Measurements from ENCODE around the gene GIPC2. TPM values are rescaled to one million over a fixed set of nuclear protein-coding genes. Genes with fewer than 3 reads are reported as not detected.

The GIPC2 gene
- total and polyA plus RNA-seq, 9 donors = 1.8 to 5.7 (median 3.0) TPM

GRCh38 chr1:78096976-78097375 is 51.2 kb downstream of the GIPC2 start:
- Histone ChIP-seq H3K27me3 (no peaks in the 10 kb centered on the region), H3K27ac (no peak overlapping the region), H3K4me3 (no peak overlapping the region), H3K9me3 (no peaks in the 10 kb centered on the region), H3K4me1 (ENCODE audit: insufficient read depth) (peaks cover 1% of the 10 kb centered on the region), H3K36me3 (no peaks in the 10 kb centered on the region)
- intact Hi-C loops (cut with DNase I) = no loop called here
- no peak for DNase-seq
- TF ChIP-seq POLR2A (IDR thresholded peaks at IDR 0.05) (no peak), CTCF (IDR thresholded peaks at IDR 0.05) (no peak), EP300 (IDR thresholded peaks at IDR 0.05) (no peak)
- WGBS, 3 donors = 14 to 44% (median 24%) methylated on average over 1 of the region's 1 CpG

- Histone ChIP-seq H3K36me3 (no peaks in the 10 kb centered on the region), H3K9me3 (no peaks in the 10 kb centered on the region), H3K4me1 (ENCODE audit: insufficient read depth) (peaks cover 1% of the 10 kb centered on the region), H3K4me3 (no peak overlapping the region), H3K27me3 (no peaks in the 10 kb centered on the region), H3K27ac (no peak overlapping the region)
- intact Hi-C loops (cut with DNase I) = no loop called here
- 83 to 95% (median 94%) methylated on average over 2 of the region's 2 CpGs for WGBS, 3 donors
- TF ChIP-seq POLR2A (IDR thresholded peaks at IDR 0.05) (no peak), EP300 (IDR thresholded peaks at IDR 0.05) (no peak), CTCF (IDR thresholded peaks at IDR 0.05) (no peak)
- no peak for DNase-seq
These were observed 55.3 kb downstream of the GIPC2 start for GRCh38 chr1:78101051-78101450.

- Histone ChIP-seq H3K36me3 (no peaks in the 10 kb centered on the region), H3K27me3 (no peaks in the 10 kb centered on the region), H3K4me3 (no peak overlapping the region), H3K27ac (no peak overlapping the region), H3K9me3 (no peaks in the 10 kb centered on the region), H3K4me1 (ENCODE audit: insufficient read depth) (peaks cover 1% of the 10 kb centered on the region)
- no peak for TF ChIP-seq POLR2A (IDR thresholded peaks at IDR 0.05)
- TF ChIP-seq EP300 (IDR thresholded peaks at IDR 0.05) = no peak
- TF ChIP-seq CTCF (IDR thresholded peaks at IDR 0.05) = no peak
- intact Hi-C loops (cut with DNase I) = no loop called here
- 23 to 37% (median 24%) methylated on average over 2 of the region's 2 CpGs for WGBS, 3 donors
- peak in 2 of 5 donors; percentile 19 to 25 for DNase-seq
These were observed 55.7 kb downstream of the GIPC2 start for GRCh38 chr1:78101514-78101913.

GRCh38 chr1:78102082-78102481 is 56.3 kb downstream of the GIPC2 start:
- Histone ChIP-seq H3K4me3 (no peak overlapping the region), H3K36me3 (no peaks in the 10 kb centered on the region), H3K9me3 (no peaks in the 10 kb centered on the region), H3K27ac (no peak overlapping the region), H3K27me3 (no peaks in the 10 kb centered on the region), H3K4me1 (ENCODE audit: insufficient read depth) (peaks cover 1% of the 10 kb centered on the region)
- no peak for DNase-seq
- intact Hi-C loops (cut with DNase I) = no loop called here
- WGBS, 3 donors = 73 to 87% (median 78%) methylated on average over 3 of the region's 3 CpGs
- TF ChIP-seq CTCF (IDR thresholded peaks at IDR 0.05) = no peak
- TF ChIP-seq POLR2A (IDR thresholded peaks at IDR 0.05) = no peak
- no peak for TF ChIP-seq EP300 (IDR thresholded peaks at IDR 0.05)
